Stimulated activated CD4-positive, alpha-beta T cell treated with anti-CD3 and anti-CD28 coated beads, Interleukin-15, amount 100 ng/mL, for 48 hours (primary cell): ENCODE data around the gene ATP11C.

ENCODE experiments used
- DNase-seq, 2 donors: peaks; one replicate each; pipeline ENCODE4 v3.0.0-alpha.2; 2020; ENCODE audit warnings: low read depth in 2 of 2

ATP11C gene

GRCh38 chrX:139803224-139803623, 129.6 kb downstream of the ATP11C start:
- DNase-seq = no peak

GRCh38 chrX:139802048-139802447, 130.8 kb downstream of the ATP11C start:
- no peak for DNase-seq

GRCh38 chrX:139801397-139801813, 131.4 kb downstream of the ATP11C start:
- no peak for DNase-seq

- DNase-seq = no peak
Measured at GRCh38 chrX:139798701-139799100, 134.2 kb downstream of the ATP11C start.

GRCh38 chrX:139795196-139795595, 137.7 kb downstream of the ATP11C start:
- DNase-seq = no peak

GRCh38 chrX:139787601-139788000, 145.3 kb downstream of the ATP11C start:
- DNase-seq = no peak

GRCh38 chrX:139784807-139785206, 148.0 kb downstream of the ATP11C start:
- DNase-seq = no peak

GRCh38 chrX:139783959-139784358, 148.9 kb downstream of the ATP11C start:
- no peak for DNase-seq

- DNase-seq = no peak
Measured at GRCh38 chrX:139783030-139783429, 149.8 kb downstream of the ATP11C start.

GRCh38 chrX:139776599-139776998, 156.3 kb downstream of the ATP11C start:
- no peak for DNase-seq

- DNase-seq = no peak
Measured at GRCh38 chrX:139770366-139770765, 162.5 kb downstream of the ATP11C start.

- DNase-seq = peak in 1 of 2 donors; percentile 4
Measured at GRCh38 chrX:139766545-139766983, 166.3 kb downstream of the ATP11C start.

GRCh38 chrX:139762400-139763183, 170.3 kb downstream of the ATP11C start:
- no peak for DNase-seq

- no peak for DNase-seq
Measured at GRCh38 chrX:139759637-139760036, 173.2 kb downstream of the ATP11C start.

GRCh38 chrX:139758809-139759208, 174.0 kb downstream of the ATP11C start:
- no peak for DNase-seq

- DNase-seq = no peak
Measured at GRCh38 chrX:139758250-139758649, 174.6 kb downstream of the ATP11C start.

- no peak for DNase-seq
Measured at GRCh38 chrX:139751053-139751452, 181.8 kb downstream of the ATP11C start.

- DNase-seq = no peak
Measured at GRCh38 chrX:139750390-139750789, 182.5 kb downstream of the ATP11C start.

- peak in 1 of 2 donors; percentile 1 for DNase-seq
Measured at GRCh38 chrX:139739138-139739537, 193.7 kb downstream of the ATP11C start.

GRCh38 chrX:139738581-139738980, 194.3 kb downstream of the ATP11C start:
- no peak for DNase-seq

- DNase-seq = no peak
Measured at GRCh38 chrX:139736151-139736550, 196.7 kb downstream of the ATP11C start.

GRCh38 chrX:139734996-139735395, 197.9 kb downstream of the ATP11C start:
- no peak for DNase-seq

- DNase-seq = no peak
Measured at GRCh38 chrX:139725720-139726119, 207.1 kb downstream of the ATP11C start.

GRCh38 chrX:139724626-139725025, 208.2 kb downstream of the ATP11C start:
- no peak for DNase-seq
